HFFc6 (cell line): ENCODE results near the gene TMEM266. TPM values are rescaled to one million over a fixed set of nuclear protein-coding genes. Genes with fewer than 3 reads are reported as not detected.

Experiments
- DNase-seq: peaks from one replicate; pipeline ENCODE4 v3.0.0-alpha.2; 2018
- H3K27ac Mint-ChIP-seq: 2 replicates; pipeline ENCODE4 v1.8.0; 2020; ENCODE audit warnings: mild to moderate bottlenecking, mixed read lengths
- H3K27me3 Mint-ChIP-seq: 2 replicates; pipeline ENCODE4 v1.8.0; 2021; ENCODE audit warnings: mild to moderate bottlenecking, moderate library complexity, mixed read lengths; ENCODE audit not compliant: insufficient read depth
- H3K36me3 Mint-ChIP-seq: 2 replicates; pipeline ENCODE4 v1.8.0; 2021; ENCODE audit warnings: low read depth, mixed read lengths
- H3K4me1 Mint-ChIP-seq: 2 replicates; pipeline ENCODE4 v1.8.0; 2020; ENCODE audit warnings: low read depth, mixed read lengths
- H3K4me3 Mint-ChIP-seq: 2 replicates; pipeline ENCODE4 v1.8.0; 2020; ENCODE audit warnings: mild to moderate bottlenecking, moderate library complexity, mixed read lengths
- H3K9me3 Mint-ChIP-seq: 2 replicates; pipeline ENCODE4 v1.8.0; 2020; ENCODE audit warnings: mild to moderate bottlenecking, mixed read lengths
- CTCF ChIP-seq: fragments of 200-600 bp; sonication (generic); IDR thresholded peaks from 2 replicates; pipeline ENCODE4 v1.5.0; 2021; ENCODE audit warnings: antibody characterized with exemption, mild to moderate bottlenecking
- total RNA-seq, 6 experiments: library from RNA; stranded (reverse); fragmentation: NEBNext Ultra II Directional; extraction: Animal tissue kit (Norgen Biotek cat#: 25700); gene quantifications; 2 replicates in 1 of 6; 3 replicates in 5 of 6; pipeline ENCODE4 v1.2.3, GENCODE V29; 2021

Gene TMEM266
- total RNA-seq, 6 experiments from 2014 or later, result 0.10 to 0.19 (median 0.17) TPM; not detected in 1

- Mint-ChIP-seq H3K4me3 (peak overlapping the region; percentile 76), H3K27ac (no peak overlapping the region)
Measured at GRCh38 chr15:76190751-76191538, 131.2 kb downstream of the TMEM266 start.

GRCh38 chr15:76191539-76192244, 131.9 kb downstream of the TMEM266 start:
- Mint-ChIP-seq H3K27me3 (peaks cover 1% of the 10 kb centered on the region), H3K4me1 (peaks cover 49% of the 10 kb centered on the region)
- no peak for DNase-seq

More at GRCh38 chr15:76190751-76191538, 131.2 kb downstream of the TMEM266 start:
- Mint-ChIP-seq H3K4me1 (peaks cover 49% of the 10 kb centered on the region), H3K27me3 (peaks cover 6% of the 10 kb centered on the region), H3K9me3 (no peaks in the 10 kb centered on the region), H3K36me3 (no peaks in the 10 kb centered on the region)
- DNase-seq, result peak; percentile 61
- peak; percentile 90 for TF ChIP-seq CTCF

GRCh38 chr15:76192715-76193114, 132.9 kb downstream of the TMEM266 start:
- no peaks in the 10 kb centered on the region for H3K36me3 Mint-ChIP-seq
- no peaks in the 10 kb centered on the region for H3K9me3 Mint-ChIP-seq
- no peak overlapping the region for H3K4me3 Mint-ChIP-seq
- TF ChIP-seq CTCF, result no peak
- no peak for DNase-seq
- peaks cover 55% of the 10 kb centered on the region for H3K4me1 Mint-ChIP-seq
- no peak overlapping the region for H3K27ac Mint-ChIP-seq
- peaks cover 1% of the 10 kb centered on the region for H3K27me3 Mint-ChIP-seq

More at GRCh38 chr15:76191539-76192244, 131.9 kb downstream of the TMEM266 start:
- H3K27ac Mint-ChIP-seq, result no peak overlapping the region
- H3K36me3 Mint-ChIP-seq, result no peaks in the 10 kb centered on the region
- no peak for TF ChIP-seq CTCF
- H3K4me3 Mint-ChIP-seq, result no peak overlapping the region
- no peaks in the 10 kb centered on the region for H3K9me3 Mint-ChIP-seq

- peaks cover 67% of the 10 kb centered on the region for H3K4me1 Mint-ChIP-seq
- peaks cover 1% of the 10 kb centered on the region for H3K27me3 Mint-ChIP-seq
- DNase-seq, result peak; percentile 27
- no peaks in the 10 kb centered on the region for H3K9me3 Mint-ChIP-seq
- no peaks in the 10 kb centered on the region for H3K36me3 Mint-ChIP-seq
- H3K4me3 Mint-ChIP-seq, result peak overlapping the region; percentile 3; the same call in 1 of the 2 replicates
- TF ChIP-seq CTCF, result no peak
- H3K27ac Mint-ChIP-seq, result 0 out of 2 replicates have a peak overlapping the region, but pooled peaks have one; percentile 40
Measured at GRCh38 chr15:76193934-76194333, 134.1 kb downstream of the TMEM266 start.

- Mint-ChIP-seq H3K4me3 (peak overlapping the region; percentile 58), H3K9me3 (no peaks in the 10 kb centered on the region), H3K27ac (peak overlapping the region; percentile 97), H3K27me3 (peaks cover 4% of the 10 kb centered on the region), H3K4me1 (peaks cover 70% of the 10 kb centered on the region), H3K36me3 (no peaks in the 10 kb centered on the region)
- TF ChIP-seq CTCF, result no peak
- DNase-seq, result no peak
Measured at GRCh38 chr15:76195506-76196268, 135.9 kb downstream of the TMEM266 start.
